Measurements from ENCODE around the gene MIS18BP1. TPM values are rescaled to one million over a fixed set of nuclear protein-coding genes. Genes with fewer than 3 reads are reported as not detected.

Gene MIS18BP1
- total RNA-seq, 1 experiment from 2014 or later = 54.4 TPM

DNA sequence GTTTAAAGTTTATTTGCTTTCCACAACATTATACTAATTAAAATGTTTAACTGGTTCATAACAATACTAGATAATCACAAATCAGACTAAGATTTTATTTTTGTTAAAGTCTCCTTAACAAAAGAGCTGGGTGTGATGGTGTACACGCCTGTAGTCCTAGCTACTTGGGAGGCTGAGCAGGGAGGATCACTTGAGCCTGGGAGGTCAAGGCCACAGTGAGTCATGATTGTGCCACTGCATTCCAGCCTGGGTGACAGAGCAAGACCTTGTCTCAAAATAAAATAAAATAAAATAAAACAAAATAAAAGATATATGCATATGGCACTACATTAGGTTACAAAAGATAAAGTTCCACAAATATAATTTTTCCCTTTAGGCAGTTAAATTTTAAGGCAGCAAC lies 5.6 kb downstream of the MIS18BP1 start:
- H4K20me1 ChIP-seq (ENCODE audit: insufficient read depth) = no peaks in the 10 kb centered on the region; the same call in 1 of the 2 replicates
- H3F3A ChIP-seq (ENCODE audit: insufficient read depth, low read depth) = no peaks in the 10 kb centered on the region
- ChIA-PET POLR2A (ENCODE audit: unreplicated experiment) (no interaction called here), CTCF (no interaction called here)
- no peak overlapping the region for H3K4me2 ChIP-seq
- BruUV-seq (replicated peaks) = no TSS peak
- H3K27ac ChIP-seq = no peak overlapping the region
- peaks cover 99% of the 10 kb centered on the region for H3K79me2 ChIP-seq (ENCODE audit: low read depth)
- intact Hi-C loops (cut with micrococcal nuclease; ENCODE audit: unreplicated experiment) = no loop called here
- H3K9me3 ChIP-seq (ENCODE audit: insufficient read depth, low read depth) = no peaks in the 10 kb centered on the region
- no peak for DNase-seq
- no peaks in the 10 kb centered on the region for H3K27me3 ChIP-seq (ENCODE audit: insufficient read depth, low read depth)
- TF ChIP-seq, protein P1, sequence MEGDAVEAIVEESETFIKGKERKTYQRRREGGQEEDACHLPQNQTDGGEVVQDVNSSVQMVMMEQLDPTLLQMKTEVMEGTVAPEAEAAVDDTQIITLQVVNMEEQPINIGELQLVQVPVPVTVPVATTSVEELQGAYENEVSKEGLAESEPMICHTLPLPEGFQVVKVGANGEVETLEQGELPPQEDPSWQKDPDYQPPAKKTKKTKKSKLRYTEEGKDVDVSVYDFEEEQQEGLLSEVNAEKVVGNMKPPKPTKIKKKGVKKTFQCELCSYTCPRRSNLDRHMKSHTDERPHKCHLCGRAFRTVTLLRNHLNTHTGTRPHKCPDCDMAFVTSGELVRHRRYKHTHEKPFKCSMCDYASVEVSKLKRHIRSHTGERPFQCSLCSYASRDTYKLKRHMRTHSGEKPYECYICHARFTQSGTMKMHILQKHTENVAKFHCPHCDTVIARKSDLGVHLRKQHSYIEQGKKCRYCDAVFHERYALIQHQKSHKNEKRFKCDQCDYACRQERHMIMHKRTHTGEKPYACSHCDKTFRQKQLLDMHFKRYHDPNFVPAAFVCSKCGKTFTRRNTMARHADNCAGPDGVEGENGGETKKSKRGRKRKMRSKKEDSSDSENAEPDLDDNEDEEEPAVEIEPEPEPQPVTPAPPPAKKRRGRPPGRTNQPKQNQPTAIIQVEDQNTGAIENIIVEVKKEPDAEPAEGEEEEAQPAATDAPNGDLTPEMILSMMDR (conservative IDR thresholded peaks at IDR 0.05) = no peak
- peaks cover 12% of the 10 kb centered on the region; the same call in 1 of the 2 replicates for H3K36me3 ChIP-seq (ENCODE audit: low read depth)
- H3K9me2 ChIP-seq (ENCODE audit: insufficient read depth) = no peaks in the 10 kb centered on the region
- no peak overlapping the region for H3K4me3 ChIP-seq
- no peak overlapping the region for H2AFZ ChIP-seq
- H3K4me1 ChIP-seq (replicated peaks; ENCODE audit: insufficient read depth) = peaks cover 19% of the 10 kb centered on the region

DNA sequence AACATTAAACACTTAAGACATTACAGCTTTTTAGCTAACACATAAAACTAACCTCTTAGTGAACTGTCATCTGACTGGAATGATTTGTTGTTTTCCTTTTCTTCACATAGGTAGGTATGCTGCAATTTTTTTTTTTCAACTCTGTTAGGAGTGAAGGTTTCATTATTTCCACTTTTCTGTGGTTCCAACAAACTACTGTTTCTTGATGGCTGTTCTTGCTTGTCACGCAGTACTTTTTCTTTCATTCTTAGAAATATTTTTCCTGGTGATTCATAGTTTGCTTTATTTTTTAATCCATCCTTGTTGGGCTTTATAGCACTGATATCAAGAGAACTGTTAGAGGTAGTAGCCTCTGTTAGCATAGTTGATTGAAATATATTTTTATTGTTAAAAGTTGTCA lies 6.3 kb downstream of the MIS18BP1 start:
- Histone ChIP-seq H3K4me3 (no peak overlapping the region), H3K4me1 (replicated peaks; ENCODE audit: insufficient read depth) (peaks cover 19% of the 10 kb centered on the region), H2AFZ (no peak overlapping the region), H3K9me3 (ENCODE audit: insufficient read depth, low read depth) (no peaks in the 10 kb centered on the region), H3K79me2 (ENCODE audit: low read depth) (peaks cover 99% of the 10 kb centered on the region), H3F3A (ENCODE audit: insufficient read depth, low read depth) (no peaks in the 10 kb centered on the region), H4K20me1 (ENCODE audit: insufficient read depth) (no peaks in the 10 kb centered on the region; the same call in 1 of the 2 replicates), H3K4me2 (no peak overlapping the region), H3K27ac (no peak overlapping the region), H3K27me3 (ENCODE audit: insufficient read depth, low read depth) (no peaks in the 10 kb centered on the region), H3K9me2 (ENCODE audit: insufficient read depth) (no peaks in the 10 kb centered on the region), H3K36me3 (ENCODE audit: low read depth) (peaks cover 16% of the 10 kb centered on the region; the same call in 1 of the 2 replicates)
- BruUV-seq (replicated peaks) = no TSS peak
- CTCF ChIA-PET = no interaction called here
- DNase-seq = no peak
- TF ChIP-seq, protein P1 (conservative IDR thresholded peaks at IDR 0.05) = no peak
- TF ChIP-seq EZH2 (IDR thresholded peaks at IDR 0.05; ENCODE audit: low read depth) = no peak
- POLR2A ChIA-PET (ENCODE audit: unreplicated experiment) = no interaction called here
- intact Hi-C loops (cut with micrococcal nuclease; ENCODE audit: unreplicated experiment) = no loop called here

DNA sequence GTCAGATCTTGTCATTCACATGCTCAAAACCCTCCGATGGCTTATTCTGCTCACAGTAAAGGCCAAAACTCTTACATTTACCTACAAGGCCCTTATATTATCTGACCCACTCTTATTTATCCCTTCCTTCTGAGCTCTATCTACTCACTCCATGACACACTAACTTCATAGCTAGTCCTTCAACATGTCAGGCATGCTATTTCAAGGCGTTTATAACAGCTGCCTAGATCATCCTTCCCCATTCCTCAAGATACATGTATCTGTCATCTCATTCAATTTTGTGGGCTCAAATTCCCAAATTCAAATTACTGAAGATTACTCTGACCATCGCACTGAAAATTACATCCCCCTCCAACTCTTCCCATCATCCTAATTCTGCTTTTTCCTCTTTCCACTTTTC lies 6.9 kb downstream of the MIS18BP1 start:
- ChIA-PET CTCF (no interaction called here), POLR2A (ENCODE audit: unreplicated experiment) (no interaction called here)
- intact Hi-C loops (cut with micrococcal nuclease; ENCODE audit: unreplicated experiment) = no loop called here
- Histone ChIP-seq H3K27me3 (ENCODE audit: insufficient read depth, low read depth) (no peaks in the 10 kb centered on the region), H3K4me3 (no peak overlapping the region), H3K79me2 (ENCODE audit: low read depth) (peaks cover 99% of the 10 kb centered on the region), H3K27ac (no peak overlapping the region), H3K9me2 (ENCODE audit: insufficient read depth) (no peaks in the 10 kb centered on the region), H2AFZ (no peak overlapping the region), H3K9me3 (ENCODE audit: insufficient read depth, low read depth) (no peaks in the 10 kb centered on the region), H4K20me1 (ENCODE audit: insufficient read depth) (no peaks in the 10 kb centered on the region; the same call in 1 of the 2 replicates), H3K4me2 (no peak overlapping the region), H3K4me1 (replicated peaks; ENCODE audit: insufficient read depth) (peaks cover 15% of the 10 kb centered on the region), H3F3A (ENCODE audit: insufficient read depth, low read depth) (no peaks in the 10 kb centered on the region), H3K36me3 (ENCODE audit: low read depth) (peaks cover 21% of the 10 kb centered on the region; the same call in 1 of the 2 replicates)
- BruUV-seq (replicated peaks) = no TSS peak
- TF ChIP-seq EZH2 (IDR thresholded peaks at IDR 0.05; ENCODE audit: low read depth) = no peak
- TF ChIP-seq, protein P1 (conservative IDR thresholded peaks at IDR 0.05) = no peak
- DNase-seq = no peak
